SIG-M5 treated with dmso at 0.1 percent for 504 hours (cell line): ENCODE results near the gene TMEM26.

Experiments
- DNase-seq: peaks from one replicate; lab custom pipeline; 2025; ENCODE audit not compliant: unreplicated experiment; lab: John Stamatoyannopoulos, UW

TMEM26 gene

GRCh38 chr10:61460835-61461234 is 7.7 kb upstream of the TMEM26 start:
- DNase-seq, result no peak

DNA sequence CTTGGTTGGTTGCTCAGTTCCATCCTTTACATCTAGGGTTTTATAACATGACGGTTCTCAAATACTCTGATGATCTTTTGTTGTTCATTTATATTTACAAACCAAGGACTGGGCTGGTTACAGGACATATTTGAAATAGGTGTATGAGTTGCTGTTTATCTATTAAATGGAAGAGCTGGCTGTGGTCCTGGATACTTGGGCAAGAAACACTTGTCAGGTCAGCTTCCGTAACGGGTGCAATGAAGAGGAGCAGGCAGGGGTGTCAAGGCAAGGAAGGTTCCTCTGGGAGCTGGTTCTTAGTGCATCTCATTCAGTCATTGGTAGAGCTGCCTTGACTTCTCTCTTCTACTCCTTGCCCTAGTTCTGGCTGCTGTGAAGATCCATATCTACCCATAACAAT is 4.8 kb upstream of the TMEM26 start:
- DNase-seq, result no peak

DNA sequence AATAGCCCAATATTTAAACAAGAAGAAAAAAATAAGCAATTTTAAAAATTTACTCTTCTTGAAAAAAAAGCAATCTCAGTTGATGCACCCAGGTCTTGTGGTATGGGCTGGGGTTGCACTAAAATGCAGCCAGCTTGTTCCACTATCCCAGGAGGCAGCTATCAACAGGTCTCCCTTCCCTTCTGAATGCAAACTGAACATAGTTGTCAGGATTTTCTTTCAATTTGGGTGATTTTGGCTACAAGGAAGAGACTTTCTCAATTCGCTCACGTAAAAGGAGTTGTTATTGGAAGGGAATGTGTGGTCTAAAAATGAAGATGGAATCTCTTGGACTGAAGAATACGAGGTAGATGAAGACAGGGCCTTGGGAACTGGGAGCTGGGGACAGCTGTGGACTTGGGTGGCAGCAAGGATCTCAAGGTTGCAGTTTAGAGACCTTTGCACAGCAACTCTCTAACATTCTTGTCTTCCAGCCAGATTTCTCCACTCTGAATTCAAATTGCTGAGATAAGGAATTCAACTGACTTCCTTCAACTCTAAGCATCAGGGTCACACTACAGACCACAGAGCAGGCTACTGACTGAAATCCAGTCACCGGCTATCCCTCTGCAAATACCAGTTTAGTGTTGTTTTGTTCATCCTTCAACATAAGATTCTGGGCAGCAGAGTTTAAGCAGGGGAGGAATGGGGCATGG is 3.1 kb upstream of the TMEM26 start:
- no peak for DNase-seq

DNA sequence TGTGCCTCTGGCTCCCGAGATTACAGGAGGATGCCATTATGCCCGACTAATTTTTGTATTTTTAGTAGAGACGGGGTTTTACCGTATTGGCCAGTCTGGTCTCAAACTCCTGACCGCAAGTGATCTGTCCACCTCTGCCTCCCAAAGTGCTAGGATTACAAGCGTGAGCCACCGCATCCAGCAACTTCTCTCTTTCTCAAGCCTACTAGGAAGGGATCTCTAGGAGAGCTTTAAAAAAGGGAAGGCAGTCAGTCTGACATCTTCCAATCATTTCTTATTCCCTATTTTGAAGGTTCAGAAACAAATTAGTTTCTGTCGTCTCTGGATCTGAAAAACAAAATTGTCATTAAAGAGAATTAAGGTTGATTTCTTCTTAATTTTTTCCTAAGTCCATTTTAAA is 2.5 kb upstream of the TMEM26 start:
- no peak for DNase-seq

GRCh38 chr10:61454541-61454940 is 1.4 kb upstream of the TMEM26 start:
- no peak for DNase-seq

GRCh38 chr10:61452151-61452651 is 980 bp downstream of the TMEM26 start:
- no peak for DNase-seq

DNA sequence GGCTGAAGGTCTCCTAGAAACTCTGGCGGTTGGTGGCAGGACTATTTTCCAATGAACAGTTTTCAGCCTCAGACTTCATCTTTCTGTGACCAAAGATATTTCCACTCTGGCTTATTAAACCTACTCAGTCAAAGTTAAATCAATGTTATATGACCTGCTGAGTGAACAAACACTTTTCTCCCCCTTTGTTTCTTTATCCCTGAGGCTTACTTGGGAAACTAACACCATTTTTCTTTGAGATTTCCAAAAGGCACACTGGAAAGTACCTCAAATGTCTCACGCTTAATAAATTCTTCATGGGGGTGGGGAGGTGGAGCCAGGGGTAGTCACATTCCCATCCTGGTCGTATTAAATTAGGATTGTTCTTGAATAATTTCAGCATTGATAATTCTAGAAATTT is 1.8 kb downstream of the TMEM26 start:
- DNase-seq, result no peak

GRCh38 chr10:61448841-61449600 is 4.2 kb downstream of the TMEM26 start:
- no peak for DNase-seq

DNA sequence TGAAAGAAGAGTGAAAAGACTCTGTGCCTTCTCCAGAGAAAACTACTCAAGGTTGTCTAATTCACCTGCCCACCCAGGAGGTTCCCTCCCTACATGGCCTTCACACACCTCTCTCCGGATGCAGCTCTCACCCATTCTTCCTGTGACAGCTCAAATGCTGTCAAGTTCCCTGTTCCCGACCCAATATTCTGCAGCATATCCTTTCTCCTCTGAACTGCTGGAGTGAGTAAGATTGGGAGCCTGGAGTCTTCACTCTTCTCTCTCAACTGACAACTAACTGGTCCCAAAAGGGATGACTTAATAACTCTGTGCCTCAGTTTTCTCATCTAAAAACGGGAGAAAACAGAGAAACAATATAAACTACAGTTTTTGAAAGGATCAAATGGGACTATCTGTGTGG is 5.1 kb downstream of the TMEM26 start:
- no peak for DNase-seq

DNA sequence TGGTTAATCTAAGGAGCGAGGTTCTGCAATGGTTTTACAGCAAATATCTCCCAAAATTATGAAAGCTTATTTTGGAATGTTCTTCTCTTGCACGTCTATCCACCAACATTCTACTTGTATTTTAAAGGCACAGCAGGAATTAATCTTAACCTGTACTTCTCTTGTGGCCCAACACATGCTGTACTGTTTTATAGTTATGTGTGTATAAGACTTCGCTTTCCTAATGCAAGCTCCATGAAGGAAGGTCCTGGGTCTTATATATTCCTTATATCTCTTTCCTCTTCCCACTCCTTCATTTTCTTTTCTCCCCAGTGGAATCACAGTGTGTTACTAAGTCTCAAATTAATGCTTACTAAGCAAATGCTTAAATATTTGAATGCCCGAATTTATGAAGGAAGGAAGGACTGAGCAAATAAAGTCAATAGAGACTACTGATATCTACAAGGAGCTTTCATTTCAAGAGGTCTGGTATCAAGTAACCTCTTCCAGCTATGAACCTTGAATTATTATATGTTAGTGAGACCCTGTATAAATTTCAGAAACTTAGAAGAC is 14.0 kb downstream of the TMEM26 start:
- DNase-seq, result no peak

DNA sequence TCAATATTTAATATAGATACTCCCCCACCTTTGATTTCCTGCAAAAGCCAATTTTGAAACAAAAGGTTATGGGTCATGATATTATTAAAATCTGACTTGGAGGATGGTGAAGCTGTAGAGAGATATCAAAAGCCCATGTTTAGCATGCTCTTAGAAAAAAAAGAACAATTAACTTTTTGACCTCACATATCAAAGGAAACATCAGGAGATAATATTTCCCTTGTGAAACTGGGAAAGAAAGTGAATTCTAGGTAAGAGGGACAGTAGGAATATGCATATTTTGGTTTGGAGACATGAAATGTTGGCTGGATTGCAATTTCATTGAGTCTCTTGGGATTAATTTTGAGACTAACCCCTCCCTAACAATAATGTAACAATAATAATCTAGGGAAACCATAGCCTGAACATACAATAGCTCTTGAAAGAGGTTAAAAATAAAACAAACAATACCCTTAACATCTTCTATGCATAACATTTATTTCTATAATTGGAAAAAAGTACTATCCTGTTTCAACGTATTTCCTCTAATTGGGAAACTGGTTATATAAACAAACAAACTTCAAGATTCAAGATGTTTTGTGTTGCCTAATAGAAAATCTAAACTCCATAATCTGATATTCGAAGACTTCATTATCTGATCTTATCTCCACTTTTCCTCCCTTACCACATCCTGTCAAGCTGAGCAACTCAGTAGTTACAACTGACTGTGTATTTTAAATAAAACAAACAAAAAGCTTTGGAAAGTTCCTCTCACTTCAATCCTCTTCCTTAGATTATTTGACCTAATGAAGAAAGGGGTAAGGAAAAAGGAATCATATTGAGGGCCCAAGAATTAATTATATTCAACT is 14.8 kb downstream of the TMEM26 start:
- DNase-seq, result no peak

- DNase-seq, result no peak
These were observed 30.0 kb downstream of the TMEM26 start for GRCh38 chr10:61423178-61423577.

GRCh38 chr10:61417661-61418060 is 35.5 kb downstream of the TMEM26 start:
- DNase-seq, result no peak

GRCh38 chr10:61415824-61416223 is 37.4 kb downstream of the TMEM26 start:
- DNase-seq, result no peak

DNA sequence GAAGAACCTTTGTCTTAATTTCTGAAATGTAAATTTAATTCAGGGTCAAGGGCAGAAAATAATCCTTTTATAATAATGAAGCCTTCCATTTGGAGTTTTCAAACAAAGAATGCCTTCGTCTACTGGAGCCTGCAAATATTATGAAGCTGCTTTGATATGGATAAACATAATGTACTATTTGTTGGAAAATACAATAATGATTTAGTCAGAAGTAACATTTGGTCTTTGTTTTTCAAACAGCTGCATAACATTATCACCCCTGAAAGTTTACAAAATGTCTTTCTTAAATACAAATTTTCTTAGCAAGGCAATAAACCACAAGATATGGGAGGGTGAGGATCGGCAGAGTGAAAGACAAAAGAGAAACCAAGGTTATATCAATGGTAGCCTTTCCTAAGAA is 41.5 kb downstream of the TMEM26 start:
- no peak for DNase-seq

GRCh38 chr10:61410353-61411070 is 42.7 kb downstream of the TMEM26 start:
- DNase-seq, result no peak

DNA sequence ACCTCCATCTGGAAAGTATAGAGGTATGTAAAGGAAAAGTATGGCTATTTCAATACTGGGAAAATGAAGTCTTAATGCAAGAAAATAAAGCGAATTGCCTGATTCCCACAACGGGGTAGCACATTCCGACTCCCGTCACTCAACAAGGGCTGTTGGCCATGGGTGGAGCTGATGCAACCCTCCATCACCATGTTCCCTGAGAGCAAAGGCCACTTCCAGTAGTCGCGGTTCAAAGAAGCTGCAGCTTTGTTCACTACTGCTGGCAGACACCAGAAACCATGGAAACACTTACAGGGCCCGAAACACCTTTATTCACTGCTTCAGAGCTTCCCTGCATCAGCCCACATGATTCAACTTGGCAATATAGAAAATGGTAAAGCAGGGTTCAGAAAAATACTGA is 44.0 kb downstream of the TMEM26 start:
- DNase-seq, result no peak

- no peak for DNase-seq
These were observed 45.1 kb downstream of the TMEM26 start for GRCh38 chr10:61408105-61408504.

DNA sequence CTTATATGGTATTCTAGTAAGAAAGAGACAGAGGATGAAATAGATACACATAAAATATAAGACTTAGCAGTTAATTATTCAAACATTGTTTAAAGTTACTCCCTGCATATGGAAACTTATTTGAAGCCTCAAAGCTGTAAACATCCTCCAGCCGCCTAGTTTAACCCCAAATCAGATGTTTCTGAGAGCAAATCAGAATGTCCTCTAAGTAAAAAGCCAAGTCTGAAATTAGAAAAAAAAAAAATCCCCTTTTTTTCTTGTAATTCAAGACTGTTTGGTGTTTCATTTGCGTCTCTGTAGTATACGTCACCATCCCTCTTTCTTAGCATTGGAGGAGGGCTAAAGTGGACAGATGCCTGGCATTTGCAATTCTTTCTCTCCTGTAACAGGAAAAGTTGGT is 46.4 kb downstream of the TMEM26 start:
- no peak for DNase-seq

- no peak for DNase-seq
These were observed 46.9 kb downstream of the TMEM26 start for GRCh38 chr10:61406242-61406641.

DNA sequence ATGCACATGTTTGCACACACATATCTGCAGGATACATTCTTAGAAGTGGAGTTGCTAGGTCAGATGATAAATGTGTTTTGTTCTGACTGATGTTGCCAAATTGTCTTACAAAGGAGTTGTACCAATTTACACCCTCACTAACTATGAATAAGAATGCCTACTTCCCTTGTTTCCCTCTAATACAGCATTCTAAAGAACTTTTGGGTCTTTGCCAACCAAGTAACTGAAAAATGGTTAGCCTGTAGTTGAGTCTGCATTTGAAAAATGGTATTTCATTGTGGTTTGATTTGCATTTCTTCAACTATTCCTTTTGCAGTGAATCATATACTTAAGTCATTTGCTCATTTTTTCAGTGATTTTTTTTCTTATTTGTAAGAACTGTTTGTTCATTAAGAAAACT is 48.4 kb downstream of the TMEM26 start:
- no peak for DNase-seq
